Activated CD8-positive, alpha-beta memory T cell treated with anti-CD3 and anti-CD28 coated beads, Interleukin-2, amount 10 ng/mL, durations not matched to agents 7 days and 5 days (primary cell): ENCODE results near the gene ZC3H7B. TPM values are rescaled to one million over a fixed set of nuclear protein-coding genes. Genes with fewer than 3 reads are reported as not detected.
A peak's percentile ranks its signal among the peaks of the same experiment; 100 is the strongest.

Experiments
- ATAC-seq: fragments of 150-1000 bp; cut with Tn5 transposase; one replicate; pipeline ENCODE4 v1.10.0; 2021; ENCODE audit warnings: moderate library complexity
- CTCF ChIA-PET: fragments of 350-600 bp; sonication (Branson Sonifier 250); formaldehyde crosslinking; loops from one replicate; lab custom pipeline; 2021; ENCODE audit warnings: antibody characterized with exemption; lab: Charles Lee
- DNase-seq: peaks from one replicate; pipeline ENCODE4 v3.0.0-alpha.2; 2020
- H3K27ac Mint-ChIP-seq: one replicate; pipeline ENCODE4 v1.8.0; 2021; ENCODE audit warnings: mild to moderate bottlenecking, mixed read lengths
- H3K27me3 Mint-ChIP-seq: one replicate; pipeline ENCODE4 v1.8.0; 2021; ENCODE audit warnings: mixed read lengths
- H3K36me3 Mint-ChIP-seq: one replicate; pipeline ENCODE4 v1.8.0; 2021; ENCODE audit warnings: mild to moderate bottlenecking, mixed read lengths
- H3K4me1 Mint-ChIP-seq: one replicate; pipeline ENCODE4 v1.8.0; 2021; ENCODE audit warnings: mixed read lengths
- H3K4me3 Mint-ChIP-seq: one replicate; pipeline ENCODE4 v1.8.0; 2021; ENCODE audit warnings: mild to moderate bottlenecking, moderate library complexity, mixed read lengths
- H3K9me3 Mint-ChIP-seq: one replicate; pipeline ENCODE4 v1.8.0; 2022; ENCODE audit warnings: low read depth, mixed read lengths
- total RNA-seq, 2 experiments: library from RNA; stranded (reverse); gene quantifications; one replicate each; pipeline ENCODE4 v1.2.3, GENCODE V29; 2021

ZC3H7B gene
- total RNA-seq, 2 experiments from 2014 or later = 56.3 to 62.4 TPM

DNA sequence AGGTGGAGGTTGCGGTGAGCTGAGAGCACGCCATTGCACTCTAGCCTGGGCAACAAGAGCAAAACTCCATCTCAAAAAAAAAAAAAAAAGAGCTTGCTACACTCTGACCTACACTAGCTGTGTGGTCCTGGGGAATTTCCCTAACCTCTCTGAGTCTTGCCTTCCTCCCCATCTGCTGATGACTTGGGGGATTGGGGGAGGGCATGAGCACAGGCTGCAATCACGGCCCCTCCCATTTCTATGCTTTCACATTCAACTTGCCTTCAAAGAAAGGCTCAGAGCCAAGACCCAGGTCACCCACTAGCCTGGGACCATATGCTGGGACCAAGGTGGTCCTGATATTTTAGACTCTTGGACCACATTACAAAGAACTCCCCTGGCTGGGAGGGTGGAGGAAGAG lies 40.7 kb downstream of the ZC3H7B start:
- CTCF ChIA-PET = no interaction called here
- peaks cover 6% of the 10 kb centered on the region for H3K36me3 Mint-ChIP-seq
- H3K27me3 Mint-ChIP-seq = no peaks in the 10 kb centered on the region
- peaks cover 20% of the 10 kb centered on the region for H3K4me1 Mint-ChIP-seq
- peak overlapping the region; percentile 61 for H3K27ac Mint-ChIP-seq
- no peaks in the 10 kb centered on the region for H3K9me3 Mint-ChIP-seq
- DNase-seq (peak; percentile 53), ATAC-seq (peak; percentile 78)
- no peak overlapping the region for H3K4me3 Mint-ChIP-seq

DNA sequence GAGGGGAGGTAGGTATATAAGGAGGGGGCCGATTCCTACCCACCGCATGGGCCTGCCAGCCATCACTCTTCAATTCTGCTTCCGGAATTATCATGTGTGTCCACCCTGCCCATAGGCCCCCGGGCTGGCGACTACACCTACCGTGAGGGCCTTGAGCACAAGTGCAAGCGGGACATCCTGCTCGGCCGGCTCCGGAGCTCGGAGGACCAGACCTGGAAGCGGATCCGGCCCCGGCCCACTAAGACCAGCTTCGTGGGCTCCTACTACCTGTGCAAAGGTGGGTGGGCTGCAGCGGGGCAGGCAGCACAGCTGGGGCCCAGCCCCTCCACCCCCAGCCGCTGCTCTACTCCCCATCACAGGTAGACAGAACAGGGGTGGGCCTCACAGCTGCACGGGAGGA lies 42.0 kb downstream of the ZC3H7B start:
- Mint-ChIP-seq H3K9me3 (no peaks in the 10 kb centered on the region), H3K27me3 (no peaks in the 10 kb centered on the region), H3K36me3 (peaks cover 6% of the 10 kb centered on the region), H3K4me1 (peaks cover 16% of the 10 kb centered on the region), H3K4me3 (no peak overlapping the region), H3K27ac (no peak overlapping the region)
- ATAC-seq (no peak), DNase-seq (no peak)
- CTCF ChIA-PET = interaction anchor here (1.4 kb wide), 1 partner anchor 26 kb away, joined by 3 read pairs; no protein-coding TSS in a partner anchor

DNA sequence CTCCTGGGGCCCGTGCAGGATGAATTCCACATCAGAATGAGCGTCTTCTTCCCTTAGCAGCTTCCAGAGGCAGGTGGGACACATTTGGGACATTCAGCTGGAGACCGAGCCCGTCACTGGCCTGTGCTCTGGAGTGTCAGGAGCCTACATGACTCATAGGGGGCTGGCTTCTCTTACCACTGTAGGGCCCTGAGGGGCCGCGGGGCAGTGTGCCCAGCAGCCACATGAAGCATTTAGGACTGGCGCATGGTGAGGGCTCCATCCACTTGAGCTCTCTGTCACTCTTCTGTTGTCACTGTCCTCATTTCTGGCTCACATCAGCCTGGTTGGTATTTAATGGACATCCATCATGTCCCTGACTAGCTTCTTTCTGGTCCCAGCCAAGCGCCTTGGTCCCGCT lies 42.4 kb downstream of the ZC3H7B start:
- DNase-seq (no peak), ATAC-seq (no peak)
- Mint-ChIP-seq H3K36me3 (peaks cover 6% of the 10 kb centered on the region), H3K4me1 (peaks cover 16% of the 10 kb centered on the region), H3K27me3 (no peaks in the 10 kb centered on the region), H3K9me3 (no peaks in the 10 kb centered on the region), H3K4me3 (no peak overlapping the region), H3K27ac (no peak overlapping the region)
- CTCF ChIA-PET = interaction anchor here (1.4 kb wide), 1 partner anchor 25 kb away, joined by 3 read pairs; no protein-coding TSS in a partner anchor

DNA sequence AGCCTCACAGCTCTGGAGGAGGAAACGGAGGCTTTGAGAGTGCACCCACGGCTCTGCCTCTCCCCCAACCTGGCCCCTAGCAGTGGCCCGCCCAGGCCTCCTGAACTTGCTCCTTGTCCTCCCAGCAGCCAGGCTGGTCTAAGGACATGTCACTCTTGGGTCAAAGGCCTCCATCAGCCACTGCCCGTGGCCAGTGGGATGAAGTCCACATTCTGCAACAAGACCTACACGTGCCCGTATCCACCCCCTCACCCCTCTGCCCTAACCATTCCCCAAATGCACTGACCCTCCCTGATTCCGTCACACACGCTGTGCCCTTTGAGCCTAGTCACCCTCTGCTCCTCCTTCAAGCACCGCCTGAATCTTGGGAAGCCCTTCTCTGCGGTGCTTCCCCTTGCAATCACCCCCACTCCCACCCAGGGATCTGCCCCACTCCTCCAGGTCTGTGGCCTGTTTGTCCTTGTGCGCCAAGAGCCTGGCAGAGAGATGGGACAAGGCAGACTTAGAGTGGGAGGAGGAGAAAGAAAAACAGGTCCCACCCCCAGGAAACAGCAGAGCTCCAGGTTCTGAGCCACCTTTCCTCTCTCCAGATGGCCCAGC lies 43.0 kb downstream of the ZC3H7B start:
- DNase-seq (no peak), ATAC-seq (no peak)
- Mint-ChIP-seq H3K27ac (no peak overlapping the region), H3K4me3 (no peak overlapping the region), H3K27me3 (no peaks in the 10 kb centered on the region), H3K36me3 (peaks cover 6% of the 10 kb centered on the region), H3K4me1 (peaks cover 16% of the 10 kb centered on the region), H3K9me3 (no peaks in the 10 kb centered on the region)
- CTCF ChIA-PET = interaction anchor here (1.4 kb wide), 1 partner anchor 25 kb away, joined by 3 read pairs; no protein-coding TSS in a partner anchor

DNA sequence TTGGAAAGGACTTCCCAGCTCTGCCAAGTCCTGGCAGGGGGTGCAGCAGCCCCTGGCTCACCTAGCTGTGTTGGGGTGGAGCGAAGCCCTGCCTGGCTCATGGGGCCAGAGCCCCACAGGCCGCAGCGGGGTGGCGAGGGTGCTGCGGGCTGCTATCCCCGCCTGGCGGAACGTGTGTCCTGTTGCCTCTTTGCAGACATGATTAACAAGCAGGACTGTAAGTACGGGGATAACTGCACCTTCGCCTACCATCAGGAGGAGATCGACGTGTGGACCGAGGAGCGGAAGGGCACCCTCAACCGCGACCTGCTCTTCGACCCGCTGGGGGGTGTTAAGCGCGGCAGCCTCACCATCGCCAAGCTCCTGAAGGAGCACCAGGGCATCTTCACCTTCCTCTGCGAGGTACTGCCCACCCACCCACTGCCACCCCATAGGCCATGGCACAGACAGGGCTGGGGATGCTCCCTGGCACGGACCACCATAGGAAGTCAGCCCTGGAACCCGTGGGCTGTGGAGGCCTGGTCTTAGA lies 44.5 kb downstream of the ZC3H7B start:
- peaks cover 13% of the 10 kb centered on the region for H3K36me3 Mint-ChIP-seq
- no peaks in the 10 kb centered on the region for H3K9me3 Mint-ChIP-seq
- DNase-seq (no peak), ATAC-seq (no peak)
- CTCF ChIA-PET = no interaction called here
- no peaks in the 10 kb centered on the region for H3K27me3 Mint-ChIP-seq
- no peak overlapping the region for H3K4me3 Mint-ChIP-seq
- H3K4me1 Mint-ChIP-seq = peaks cover 11% of the 10 kb centered on the region
- no peak overlapping the region for H3K27ac Mint-ChIP-seq

DNA sequence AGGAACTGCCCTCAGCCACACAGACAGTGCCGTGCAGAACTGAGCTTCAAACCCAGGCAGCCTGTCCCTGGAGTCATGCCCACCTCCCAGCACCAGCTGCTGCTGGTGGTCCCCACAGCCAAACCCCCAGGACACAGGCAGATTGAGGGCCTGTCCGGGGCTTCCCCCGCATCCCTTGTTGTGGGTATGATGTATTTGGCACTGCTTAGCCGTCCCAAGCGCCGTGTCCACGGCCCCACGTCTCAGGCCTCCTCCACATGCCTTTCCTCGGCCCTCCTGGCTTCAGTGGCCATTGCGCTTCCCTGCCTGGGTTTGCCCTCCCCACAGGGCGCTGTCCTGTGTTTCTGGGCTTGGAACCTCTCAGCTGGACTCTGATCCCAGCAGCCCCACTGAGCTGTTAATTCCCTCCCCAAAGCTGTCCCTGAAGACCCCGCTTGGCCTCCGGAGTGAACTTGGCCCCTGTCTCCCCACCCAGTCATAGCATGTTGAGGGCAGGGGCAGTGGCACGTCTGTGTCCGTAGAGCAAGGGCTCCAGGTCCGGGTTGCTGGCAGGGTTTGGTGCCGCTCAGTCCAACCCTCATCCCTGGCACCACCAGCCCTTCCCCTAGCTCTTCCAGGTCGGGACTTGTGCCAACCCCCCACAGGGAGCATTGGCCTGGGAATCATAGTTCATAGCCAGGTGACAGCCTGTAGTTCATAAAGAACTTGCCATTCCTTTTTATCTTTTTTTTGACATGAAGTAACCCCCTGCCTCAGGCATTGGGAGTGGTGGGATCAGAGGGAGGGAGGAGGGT lies 45.9 kb downstream of the ZC3H7B start:
- CTCF ChIA-PET = no interaction called here
- DNase-seq = no peak
- H3K27ac Mint-ChIP-seq = no peak overlapping the region

DNA sequence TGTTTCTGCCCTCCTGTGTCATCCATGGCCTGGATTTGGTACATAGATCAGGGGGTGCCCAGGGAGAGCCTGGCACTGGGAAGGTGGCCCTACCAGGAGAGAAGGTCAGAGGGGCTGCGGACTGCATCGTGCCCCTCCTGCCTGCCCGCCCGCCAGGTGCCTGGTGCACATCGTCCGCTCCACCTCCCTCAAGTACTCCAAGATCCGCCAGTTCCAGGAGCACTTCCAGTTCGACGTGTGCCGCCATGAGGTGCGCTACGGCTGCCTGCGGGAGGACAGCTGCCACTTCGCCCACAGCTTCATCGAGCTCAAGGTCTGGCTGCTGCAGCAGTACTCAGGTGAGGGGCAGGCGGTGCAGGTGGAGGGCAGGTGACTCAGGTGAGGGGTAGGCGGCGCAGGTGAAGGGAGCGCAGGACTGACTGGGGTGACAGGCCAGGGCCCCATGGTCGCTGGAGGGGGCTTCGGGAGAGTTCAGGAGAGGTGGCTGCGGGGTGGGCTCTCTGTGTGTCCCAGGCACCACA lies 47.7 kb downstream of the ZC3H7B start:
- CTCF ChIA-PET = no interaction called here
- no peak overlapping the region for H3K4me3 Mint-ChIP-seq
- DNase-seq = no peak
- peaks cover 16% of the 10 kb centered on the region for H3K36me3 Mint-ChIP-seq
- no peaks in the 10 kb centered on the region for H3K9me3 Mint-ChIP-seq
- ATAC-seq = no peak
- H3K4me1 Mint-ChIP-seq = no peaks in the 10 kb centered on the region
- H3K27me3 Mint-ChIP-seq = no peaks in the 10 kb centered on the region
- H3K27ac Mint-ChIP-seq = no peak overlapping the region

More for the DNA sequence above, 45.9 kb downstream of the ZC3H7B start:
- no peak overlapping the region for H3K4me3 Mint-ChIP-seq
- no peaks in the 10 kb centered on the region for H3K9me3 Mint-ChIP-seq
- H3K36me3 Mint-ChIP-seq = peaks cover 17% of the 10 kb centered on the region
- ATAC-seq = no peak
- no peaks in the 10 kb centered on the region for H3K27me3 Mint-ChIP-seq
- H3K4me1 Mint-ChIP-seq = peaks cover 2% of the 10 kb centered on the region

DNA sequence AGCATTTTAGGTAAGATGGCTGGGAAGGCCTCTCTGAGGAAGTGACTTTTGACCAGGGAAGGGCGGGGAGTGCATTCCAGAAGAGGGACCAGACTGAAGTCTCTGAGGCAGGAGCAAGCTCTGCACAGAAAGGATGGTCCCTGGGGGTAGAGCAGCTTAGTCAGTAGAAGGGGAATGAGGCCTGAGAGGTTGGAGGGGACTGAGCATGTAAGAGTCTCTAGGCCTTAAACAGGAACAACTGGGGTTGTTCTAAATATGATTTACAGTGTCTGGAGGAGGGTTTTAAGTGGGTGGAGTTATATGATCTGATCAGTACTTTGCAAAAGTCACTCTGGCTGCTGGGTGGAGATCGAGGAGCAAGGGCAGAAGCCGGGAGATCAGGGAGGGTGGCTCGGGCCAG lies 48.8 kb downstream of the ZC3H7B start:
- Mint-ChIP-seq H3K27ac (peak overlapping the region; percentile 3), H3K4me1 (no peaks in the 10 kb centered on the region), H3K27me3 (no peaks in the 10 kb centered on the region), H3K4me3 (no peak overlapping the region), H3K9me3 (no peaks in the 10 kb centered on the region), H3K36me3 (peaks cover 12% of the 10 kb centered on the region)
- ATAC-seq (no peak), DNase-seq (no peak)
- CTCF ChIA-PET = no interaction called here

DNA sequence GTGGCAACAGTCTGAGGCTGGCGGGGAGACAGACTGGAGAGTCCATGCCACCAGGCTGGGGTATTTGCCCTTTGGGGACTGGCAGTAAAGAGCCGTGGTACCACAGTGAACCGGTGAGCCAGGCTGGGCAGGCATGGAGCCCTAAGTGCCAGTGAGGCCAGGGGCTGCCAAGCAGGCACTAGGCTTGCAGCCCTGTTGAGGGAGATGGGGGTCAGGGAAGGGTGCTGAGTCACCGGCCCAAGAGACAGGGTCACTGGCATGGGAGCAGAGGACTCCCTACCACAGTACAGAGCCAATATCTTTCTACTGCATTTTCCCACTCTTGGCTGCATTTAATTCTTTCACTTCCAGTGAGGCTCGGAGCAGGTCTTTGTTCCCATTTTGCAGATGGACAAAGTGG lies 49.7 kb downstream of the ZC3H7B start:
- Mint-ChIP-seq H3K9me3 (no peaks in the 10 kb centered on the region), H3K36me3 (peaks cover 12% of the 10 kb centered on the region), H3K4me3 (no peak overlapping the region), H3K27ac (no peak overlapping the region), H3K4me1 (no peaks in the 10 kb centered on the region), H3K27me3 (no peaks in the 10 kb centered on the region)
- CTCF ChIA-PET = no interaction called here
- DNase-seq (no peak), ATAC-seq (no peak)

DNA sequence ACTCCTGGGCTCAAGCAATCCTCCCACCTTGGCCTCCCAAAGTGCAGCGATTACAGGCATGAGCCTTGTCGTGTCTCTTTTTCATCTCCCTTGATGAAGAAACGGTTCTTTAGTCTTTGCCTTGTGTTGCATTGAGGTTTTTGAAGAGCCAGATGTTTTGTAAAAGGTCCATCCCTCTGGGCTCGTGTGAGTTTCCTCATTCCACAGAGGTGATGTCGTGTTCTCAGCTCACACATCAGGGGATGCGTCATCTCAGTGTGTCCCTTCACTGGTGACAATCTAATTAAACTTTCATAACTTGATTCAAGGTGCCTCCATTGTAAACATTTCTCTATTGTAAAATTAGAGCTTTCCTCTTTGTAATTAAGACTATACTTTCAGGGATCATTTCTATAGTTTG lies 50.7 kb downstream of the ZC3H7B start:
- CTCF ChIA-PET = interaction anchor here (1.6 kb wide), 1 partner anchor 52 kb away, joined by 4 read pairs; no protein-coding TSS in a partner anchor
- ATAC-seq = no peak
- DNase-seq = no peak
- no peaks in the 10 kb centered on the region for H3K4me1 Mint-ChIP-seq
- H3K27ac Mint-ChIP-seq = no peak overlapping the region
- H3K27me3 Mint-ChIP-seq = no peaks in the 10 kb centered on the region
- no peaks in the 10 kb centered on the region for H3K9me3 Mint-ChIP-seq
- peaks cover 12% of the 10 kb centered on the region for H3K36me3 Mint-ChIP-seq
- no peak overlapping the region for H3K4me3 Mint-ChIP-seq

DNA sequence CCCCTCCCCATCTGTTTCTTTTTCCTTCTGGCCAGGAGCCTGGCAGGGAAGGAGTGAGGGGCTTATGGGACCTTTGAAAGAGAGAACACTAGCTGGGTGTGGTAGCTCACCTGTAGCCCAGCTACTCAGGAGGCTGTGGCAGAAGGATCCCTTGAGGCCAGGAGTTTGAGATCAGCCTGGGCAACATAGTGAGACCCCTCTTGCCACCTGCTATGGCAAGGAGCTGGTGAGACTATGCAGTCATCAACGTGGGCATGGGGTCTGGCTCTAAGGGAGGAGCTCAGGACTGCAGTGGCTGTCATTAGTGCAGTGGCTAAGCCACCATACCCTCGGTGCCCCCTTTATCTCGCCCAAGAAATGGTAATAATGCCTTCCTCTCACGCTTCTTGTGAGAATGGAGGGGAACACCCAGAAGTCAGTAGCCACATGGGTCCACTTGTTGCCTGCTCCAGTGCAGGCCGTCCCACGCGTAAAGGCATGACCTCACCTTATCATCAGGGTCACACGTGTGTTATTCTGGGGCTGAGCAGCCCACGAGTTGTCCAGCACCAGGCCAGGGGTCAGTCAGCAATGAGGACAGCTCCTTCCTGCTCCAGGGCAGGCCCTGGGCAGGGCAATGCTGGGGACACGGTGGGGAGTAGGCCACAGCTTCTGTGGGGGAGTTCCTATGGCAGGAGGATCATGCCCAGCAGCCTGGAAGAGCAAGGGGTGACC lies 52.7 kb downstream of the ZC3H7B start:
- Mint-ChIP-seq H3K4me1 (no peaks in the 10 kb centered on the region), H3K9me3 (no peaks in the 10 kb centered on the region), H3K4me3 (no peak overlapping the region), H3K27ac (no peak overlapping the region), H3K27me3 (no peaks in the 10 kb centered on the region), H3K36me3 (peaks cover 12% of the 10 kb centered on the region)
- DNase-seq (no peak), ATAC-seq (no peak)
- CTCF ChIA-PET = interaction anchor here (1.6 kb wide), 1 partner anchor 50 kb away, joined by 4 read pairs; no protein-coding TSS in a partner anchor

DNA sequence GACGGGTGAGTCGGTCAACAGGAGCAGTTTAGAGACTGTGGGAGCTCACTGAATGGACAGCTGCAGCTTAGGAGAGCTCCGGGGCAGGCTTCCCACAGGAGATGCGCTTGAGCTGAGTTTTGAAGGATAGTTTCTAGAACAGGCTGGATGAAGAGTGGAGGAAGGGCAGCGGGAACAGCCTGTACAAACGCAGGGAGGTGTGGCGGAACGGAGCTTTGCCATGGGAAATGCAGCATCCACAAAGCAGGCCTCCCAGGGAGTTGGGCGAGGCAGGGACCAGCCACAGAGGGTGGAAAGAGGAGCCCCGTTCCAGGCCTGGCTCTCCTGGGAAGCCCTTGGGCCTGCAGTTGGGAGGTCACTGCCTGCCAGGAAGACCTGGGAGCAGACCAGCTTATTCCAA lies 53.7 kb downstream of the ZC3H7B start:
- no peak for DNase-seq
- no peaks in the 10 kb centered on the region for H3K4me1 Mint-ChIP-seq
- no peaks in the 10 kb centered on the region for H3K27me3 Mint-ChIP-seq
- no peak for ATAC-seq
- CTCF ChIA-PET = no interaction called here
- H3K9me3 Mint-ChIP-seq = no peaks in the 10 kb centered on the region
- H3K4me3 Mint-ChIP-seq = no peak overlapping the region
- H3K36me3 Mint-ChIP-seq = peaks cover 12% of the 10 kb centered on the region
- no peak overlapping the region for H3K27ac Mint-ChIP-seq

DNA sequence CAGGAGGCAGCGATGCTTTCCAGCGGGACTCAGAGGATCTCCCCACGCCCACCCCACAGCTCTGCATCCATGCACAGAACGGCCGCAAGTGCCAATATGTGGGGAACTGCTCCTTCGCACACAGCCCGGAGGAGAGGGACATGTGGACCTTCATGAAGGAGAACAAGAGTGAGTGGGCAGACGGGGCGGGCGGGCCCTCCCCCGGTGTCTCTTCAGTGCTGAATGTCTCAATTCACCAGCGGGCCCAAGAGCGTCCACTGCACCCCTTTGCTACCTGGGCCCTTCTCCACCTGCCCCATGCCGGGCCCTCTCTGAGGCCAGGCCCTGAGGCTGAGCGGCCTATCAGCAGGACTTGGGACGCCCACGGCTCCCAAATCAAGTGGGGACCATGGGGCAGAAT lies 54.6 kb downstream of the ZC3H7B start:
- CTCF ChIA-PET = no interaction called here
- H3K27me3 Mint-ChIP-seq = no peaks in the 10 kb centered on the region
- no peaks in the 10 kb centered on the region for H3K9me3 Mint-ChIP-seq
- DNase-seq = no peak
- ATAC-seq = no peak
- H3K27ac Mint-ChIP-seq = no peak overlapping the region
- no peaks in the 10 kb centered on the region for H3K4me1 Mint-ChIP-seq
- peaks cover 6% of the 10 kb centered on the region for H3K36me3 Mint-ChIP-seq
- H3K4me3 Mint-ChIP-seq = no peak overlapping the region
